ENCODE measurements around the gene MYO15B. TPM values are rescaled to one million over a fixed set of nuclear protein-coding genes. Genes with fewer than 3 reads are reported as not detected.
A peak's percentile ranks its signal among the peaks of the same experiment; 100 is the strongest.

The MYO15B gene
- total and polyA plus RNA-seq, 2 of the 13 experiments (the other 11 are each of a cell fraction or from before 2014, with no cell fraction given) = 2.8 to 8.1 TPM

DNA sequence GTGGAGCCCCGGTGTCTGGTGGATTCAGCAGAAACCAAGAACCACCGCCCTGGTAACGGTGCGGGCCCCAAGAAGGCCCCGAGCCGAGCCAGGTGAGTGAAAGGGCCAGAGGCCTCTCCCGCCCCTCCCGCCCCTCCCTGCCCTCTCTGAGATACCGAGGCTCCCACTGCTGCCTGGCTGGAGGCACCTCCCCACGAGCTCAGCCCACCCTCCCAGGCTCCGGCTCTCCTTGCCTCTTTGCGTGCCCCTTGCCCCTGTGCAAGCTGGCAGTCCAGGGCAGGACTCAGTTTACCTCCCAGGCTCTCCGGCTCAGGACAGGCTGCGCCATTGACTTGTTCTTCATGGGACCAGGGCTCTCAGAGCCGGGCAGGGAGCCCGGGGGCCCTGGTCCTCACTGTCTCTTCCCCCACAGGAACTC is 14.1 kb upstream of the MYO15B start:
- Histone ChIP-seq H3K4me2 (ENCODE audit: low read depth, low read length) (no peak overlapping the region), H3K4me1 (ENCODE audit: insufficient read depth, low read length) (peaks cover 31% of the 10 kb centered on the region), H3K9me3 (ENCODE audit: low read length) (no peaks in the 10 kb centered on the region), H3K27ac (ENCODE audit: extremely low read length, insufficient read depth, low read length) (no peak overlapping the region), H3K9ac (ENCODE audit: insufficient read depth, low read depth, low read length) (no peak overlapping the region), H3K27me3 (ENCODE audit: control insufficient read depth in 1 of 2, insufficient read depth in 2 of 2, low read length in 2 of 2) (no peaks in the 10 kb centered on the region), H3K79me2 (ENCODE audit: insufficient read depth, low read length) (no peaks in the 10 kb centered on the region), H3K36me3 (replicated peaks in 1 of 2; ENCODE audit: control insufficient read depth in 1 of 2, insufficient read depth in 2 of 2, low read length in 2 of 2) (peaks cover 12 to 23% of the 10 kb centered on the region in 2 experiments; a peak in 4 of 5 replicates), H2AFZ (ENCODE audit: low read length) (no peak overlapping the region), H3K4me3 (replicated peaks in 1 of 3; ENCODE audit: insufficient read depth in 1 of 3, low read depth in 2 of 3, low read length in 3 of 3) (no peak overlapping the region), H4K20me1 (ENCODE audit: insufficient read depth, low read length) (no peaks in the 10 kb centered on the region)
- CTCF ChIA-PET (ENCODE audit: low intra/inter-chr PET ratio, low total read pairs) = no interaction called here
- POLR2A ChIA-PET = no interaction called here
- no peak for ATAC-seq
- no peak for DNase-seq (ENCODE audit: low spot score)
- BruUV-seq (replicated peaks) = no TSS peak
- in situ Hi-C loops (cut with HindIII; ENCODE audit: extremely low pct_ligation_motif_present, low pct_unique_long_range_greater_than_20kb) = no loop called here
- FAIRE-seq = no peak
- intact Hi-C loops (cut with micrococcal nuclease; ENCODE audit: unreplicated experiment) = no loop called here
- 94% methylated on average over 16 of the region's 16 CpGs for WGBS (ENCODE audit: low lambda C conversion rate)
- TF ChIP-seq ZNF777 (CRISPR knock-in tag; IDR thresholded peaks at IDR 0.05) = no peak
- TF ChIP-seq PCBP1 (IDR thresholded peaks at IDR 0.05; ENCODE audit: borderline replicate concordance, low read depth, low read length) = 0 out of 2 replicates have a peak, but pooled peaks have one; percentile 11

DNA sequence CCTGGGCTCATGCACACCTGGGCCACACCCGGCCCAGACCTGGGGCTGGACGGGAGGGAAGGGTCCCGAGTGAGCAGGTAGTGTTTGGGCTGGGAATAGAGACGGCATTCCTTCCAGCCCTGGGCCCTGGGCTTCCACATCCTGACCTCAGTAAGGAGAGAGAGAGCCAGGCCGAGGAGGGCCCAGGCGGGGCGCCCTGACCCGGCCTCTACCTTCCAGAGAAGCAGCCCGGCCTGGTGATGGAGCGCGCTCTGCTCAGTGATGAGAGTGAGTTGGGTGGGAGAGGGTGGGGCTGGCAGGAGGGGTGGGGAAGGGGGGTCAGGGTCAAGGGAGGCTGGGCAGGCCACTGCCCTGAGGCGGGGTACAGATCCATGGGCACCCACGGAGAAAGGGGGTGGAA is 13.6 kb upstream of the MYO15B start:
- peaks cover 9 to 19% of the 10 kb centered on the region in 2 experiments; a peak in 4 of 5 replicates for H3K36me3 ChIP-seq (replicated peaks in 1 of 2; ENCODE audit: control insufficient read depth in 1 of 2, insufficient read depth in 2 of 2, low read length in 2 of 2)
- H3K9ac ChIP-seq (ENCODE audit: insufficient read depth, low read depth, low read length) = no peak overlapping the region
- ChIA-PET CTCF (ENCODE audit: low intra/inter-chr PET ratio, low total read pairs) (no interaction called here), POLR2A (interaction anchor here (1.0 kb wide), 1 partner anchor 17 kb away, joined by 4 read pairs; no protein-coding TSS in a partner anchor)
- H3K4me1 ChIP-seq (ENCODE audit: insufficient read depth, low read length) = peaks cover 36% of the 10 kb centered on the region
- no peak for ATAC-seq
- no peaks in the 10 kb centered on the region for H4K20me1 ChIP-seq (ENCODE audit: insufficient read depth, low read length)
- 94% methylated on average over 13 of the region's 13 CpGs for WGBS (ENCODE audit: low lambda C conversion rate)
- TF ChIP-seq ZNF589 (CRISPR knock-in tag; conservative IDR thresholded peaks at IDR 0.05) (no peak), AGO1 (IDR thresholded peaks at IDR 0.05; ENCODE audit: low read depth, low read length, poor library complexity, severe bottlenecking) (no peak), CBX1 (IDR thresholded peaks at IDR 0.05; ENCODE audit: low read depth) (no peak), ZFP1 (CRISPR knock-in tag; IDR thresholded peaks at IDR 0.05) (no peak), ZNF547 (CRISPR knock-in tag; IDR thresholded peaks at IDR 0.05) (no peak), ETV6 (CRISPR knock-in tag; conservative IDR thresholded peaks at IDR 0.05) (no peak), NFKB2 (CRISPR knock-in tag; IDR thresholded peaks at IDR 0.05; ENCODE audit: borderline replicate concordance) (no peak), SRSF4 (IDR thresholded peaks at IDR 0.05; ENCODE audit: low read depth, low read length, poor library complexity, severe bottlenecking) (no peak), MAZ (IDR thresholded peaks at IDR 0.05; ENCODE audit: borderline replicate concordance, low read depth, low read length) (no peak), MAZ (CRISPR knock-in tag; IDR thresholded peaks at IDR 0.05; ENCODE audit: low read depth) (no peak), MEIS1 (CRISPR knock-in tag; IDR thresholded peaks at IDR 0.05; ENCODE audit: borderline replicate concordance) (no peak), SATB2 (CRISPR knock-in tag; IDR thresholded peaks at IDR 0.05) (no peak), KAT2B (IDR thresholded peaks at IDR 0.05; ENCODE audit: borderline replicate concordance, low read depth, low read length) (no peak), NR2C2 (CRISPR knock-in tag; IDR thresholded peaks at IDR 0.05; ENCODE audit: borderline replicate concordance) (no peak), KDM3A (CRISPR knock-in tag; IDR thresholded peaks at IDR 0.05; ENCODE audit: low read depth) (no peak), ZNF607 (CRISPR knock-in tag; IDR thresholded peaks at IDR 0.05; ENCODE audit: borderline replicate concordance) (no peak), ZNF205 (CRISPR knock-in tag; IDR thresholded peaks at IDR 0.05) (no peak), PPARG (CRISPR knock-in tag; conservative IDR thresholded peaks at IDR 0.05) (no peak)
- TF ChIP-seq, protein P1, sequence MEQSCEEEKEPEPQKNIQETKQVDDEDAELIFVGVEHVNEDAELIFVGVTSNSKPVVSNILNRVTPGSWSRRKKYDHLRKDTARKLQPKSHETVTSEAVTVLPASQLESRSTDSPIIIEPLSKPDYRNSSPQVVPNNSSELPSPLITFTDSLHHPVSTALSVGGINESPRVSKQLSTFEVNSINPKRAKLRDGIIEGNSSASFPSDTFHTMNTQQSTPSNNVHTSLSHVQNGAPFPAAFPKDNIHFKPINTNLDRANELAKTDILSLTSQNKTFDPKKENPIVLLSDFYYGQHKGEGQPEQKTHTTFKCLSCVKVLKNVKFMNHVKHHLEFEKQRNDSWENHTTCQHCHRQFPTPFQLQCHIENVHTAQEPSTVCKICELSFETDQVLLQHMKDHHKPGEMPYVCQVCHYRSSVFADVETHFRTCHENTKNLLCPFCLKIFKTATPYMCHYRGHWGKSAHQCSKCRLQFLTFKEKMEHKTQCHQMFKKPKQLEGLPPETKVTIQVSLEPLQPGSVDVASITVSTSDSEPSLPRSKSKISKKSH (CRISPR knock-in tag; IDR thresholded peaks at IDR 0.05; ENCODE audit: borderline replicate concordance) = no peak
- no peak overlapping the region for H3K4me2 ChIP-seq (ENCODE audit: low read depth, low read length)
- H3K79me2 ChIP-seq (ENCODE audit: insufficient read depth, low read length) = no peaks in the 10 kb centered on the region
- in situ Hi-C loops (cut with HindIII; ENCODE audit: extremely low pct_ligation_motif_present, low pct_unique_long_range_greater_than_20kb) (no loop called here), intact Hi-C loops (cut with micrococcal nuclease; ENCODE audit: unreplicated experiment) (no loop called here)
- no peak overlapping the region for H3K4me3 ChIP-seq (replicated peaks in 1 of 3; ENCODE audit: insufficient read depth in 1 of 3, low read depth in 2 of 3, low read length in 3 of 3)
- BruUV-seq (replicated peaks) = no TSS peak
- no peak overlapping the region for H2AFZ ChIP-seq (ENCODE audit: low read length)
- no peak overlapping the region for H3K27ac ChIP-seq (ENCODE audit: extremely low read length, insufficient read depth, low read length)
- no peak for FAIRE-seq
- H3K9me3 ChIP-seq (ENCODE audit: low read length) = no peaks in the 10 kb centered on the region
- no peak for DNase-seq (ENCODE audit: low spot score)
- no peaks in the 10 kb centered on the region for H3K27me3 ChIP-seq (ENCODE audit: control insufficient read depth in 1 of 2, insufficient read depth in 2 of 2, low read length in 2 of 2)

Measured in HepG2 (cell line).